Stimulated activated effector memory CD8-positive, alpha-beta T cell treated with anti-CD3 and anti-CD28 coated beads, Interleukin-12 subunit alpha, Interleukin-12 subunit beta, amount 100 ng/mL, for 72 hours (primary cell): ENCODE results near the gene FAM174C.
A peak's percentile ranks its signal among the peaks of the same experiment; 100 is the strongest.

Experiments
- ATAC-seq: fragments of 150-1000 bp; cut with Tn5 transposase; 2 replicates; pipeline ENCODE4 v1.10.0; 2021
- DNase-seq, 2 donors: peaks; one replicate each; pipeline ENCODE4 v3.0.0; 2021 to 2022; ENCODE audit warnings: low spot score in 2 of 2
- H3K27ac Mint-ChIP-seq: one replicate; pipeline ENCODE4 v1.8.0; 2022; ENCODE audit warnings: mild to moderate bottlenecking, mixed read lengths
- H3K36me3 Mint-ChIP-seq: one replicate; pipeline ENCODE4 v1.8.0; 2022; ENCODE audit warnings: mild to moderate bottlenecking, mixed read lengths
- H3K4me1 Mint-ChIP-seq: one replicate; pipeline ENCODE4 v1.8.0; 2022; ENCODE audit warnings: mixed read lengths
- H3K4me3 Mint-ChIP-seq: one replicate; pipeline ENCODE4 v1.8.0; 2022; ENCODE audit warnings: mild to moderate bottlenecking, mixed read lengths
- H3K9me3 Mint-ChIP-seq: one replicate; pipeline ENCODE4 v1.8.0; 2022; ENCODE audit warnings: mixed read lengths

The FAM174C gene

DNA sequence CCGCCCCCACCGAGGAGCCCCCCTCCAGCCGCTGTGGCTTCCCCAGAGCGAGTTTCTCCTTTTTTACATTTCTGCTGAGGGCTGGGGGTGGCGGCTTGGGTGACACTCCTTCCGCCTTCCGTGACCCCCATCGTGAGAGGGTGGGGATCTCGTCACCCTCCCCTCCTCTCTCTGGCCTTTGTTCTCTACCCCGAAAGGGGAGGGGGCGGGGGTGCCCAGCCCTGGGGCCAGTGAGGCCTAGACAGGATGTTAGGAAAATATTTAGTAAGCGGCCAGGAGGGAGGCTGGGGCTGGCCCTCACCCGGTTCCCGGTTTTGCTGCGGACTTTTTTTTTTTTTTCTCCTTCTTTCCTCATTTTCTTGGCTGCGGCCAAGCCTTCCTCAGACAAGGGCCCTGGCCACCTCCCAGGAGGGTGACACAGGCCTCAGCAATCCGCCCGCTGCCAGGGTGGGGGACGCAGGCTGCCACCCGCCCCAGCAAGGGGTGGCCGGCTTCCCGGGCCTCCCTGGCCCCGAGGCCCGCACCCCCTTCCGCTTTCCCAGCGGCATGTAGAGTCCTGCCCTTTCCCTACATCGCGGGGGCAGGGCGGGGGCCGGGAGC lies 23.0 kb upstream of the FAM174C start:
- Mint-ChIP-seq H3K27ac (peak overlapping the region; percentile 94), H3K4me3 (peak overlapping the region; percentile 90), H3K4me1 (peaks cover 17% of the 10 kb centered on the region), H3K36me3 (peaks cover 80% of the 10 kb centered on the region), H3K9me3 (no peaks in the 10 kb centered on the region)
- peak; percentile 11 for ATAC-seq
- DNase-seq: peak in 1 of 2 donors; percentile 80

DNA sequence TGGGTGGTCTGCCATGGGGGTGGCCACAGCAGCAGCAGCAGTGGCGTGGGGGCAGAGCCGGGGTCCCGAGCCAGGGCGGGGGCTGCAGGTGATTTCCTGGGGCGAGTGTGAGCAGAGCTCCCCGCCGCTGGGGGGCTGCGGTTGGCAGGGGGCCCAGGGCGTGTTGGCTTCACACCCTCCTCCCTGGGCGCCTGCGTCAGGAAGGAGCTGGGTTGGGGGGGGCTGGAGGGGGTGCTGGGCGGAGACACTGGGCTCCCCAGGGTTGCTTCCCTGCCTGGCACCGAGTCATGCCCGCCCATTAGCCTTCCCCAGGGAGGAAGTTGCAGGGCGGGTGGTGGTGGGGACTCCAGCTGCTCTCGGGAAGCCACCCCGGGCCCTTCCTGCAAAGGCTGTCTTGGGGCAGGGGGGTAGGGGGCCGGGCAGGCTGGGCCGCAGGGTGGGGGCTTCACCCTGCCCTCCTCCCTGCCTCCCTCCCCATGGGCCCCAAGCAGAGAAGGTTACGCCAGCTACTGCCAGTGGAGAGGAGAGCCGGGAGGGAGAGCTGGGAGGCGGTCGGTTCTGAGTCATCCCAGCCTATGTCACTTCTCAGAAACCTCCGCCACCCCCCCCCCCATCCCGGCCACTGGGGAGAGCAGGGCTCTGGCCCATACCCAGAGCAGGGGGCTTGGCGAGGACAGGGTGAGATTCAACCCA lies 22.4 kb upstream of the FAM174C start:
- no peaks in the 10 kb centered on the region for H3K9me3 Mint-ChIP-seq
- peak overlapping the region; percentile 90 for H3K4me3 Mint-ChIP-seq
- peaks cover 87% of the 10 kb centered on the region for H3K36me3 Mint-ChIP-seq
- DNase-seq (peak; percentile 59 to 87), ATAC-seq (peak; percentile 44)
- peaks cover 24% of the 10 kb centered on the region for H3K4me1 Mint-ChIP-seq
- peak overlapping the region; percentile 94 for H3K27ac Mint-ChIP-seq

GRCh38 chr19:1253514-1254080 lies 21.7 kb upstream of the FAM174C start:
- peaks cover 28% of the 10 kb centered on the region for H3K4me1 Mint-ChIP-seq
- H3K9me3 Mint-ChIP-seq: no peaks in the 10 kb centered on the region
- peak in 1 of 2 donors; percentile 48 for DNase-seq

GRCh38 chr19:1254081-1254527 lies 21.2 kb upstream of the FAM174C start:
- DNase-seq: no peak
- peaks cover 92% of the 10 kb centered on the region for H3K36me3 Mint-ChIP-seq
- ATAC-seq: no peak
- peak overlapping the region; percentile 90 for H3K4me3 Mint-ChIP-seq
- H3K9me3 Mint-ChIP-seq: no peaks in the 10 kb centered on the region
- peaks cover 28% of the 10 kb centered on the region for H3K4me1 Mint-ChIP-seq
- H3K27ac Mint-ChIP-seq: peak overlapping the region; percentile 75

More at GRCh38 chr19:1253514-1254080, 21.7 kb upstream of the FAM174C start:
- Mint-ChIP-seq H3K27ac (peak overlapping the region; percentile 92), H3K4me3 (peak overlapping the region; percentile 90), H3K36me3 (peaks cover 88% of the 10 kb centered on the region)
- ATAC-seq: no peak

DNA sequence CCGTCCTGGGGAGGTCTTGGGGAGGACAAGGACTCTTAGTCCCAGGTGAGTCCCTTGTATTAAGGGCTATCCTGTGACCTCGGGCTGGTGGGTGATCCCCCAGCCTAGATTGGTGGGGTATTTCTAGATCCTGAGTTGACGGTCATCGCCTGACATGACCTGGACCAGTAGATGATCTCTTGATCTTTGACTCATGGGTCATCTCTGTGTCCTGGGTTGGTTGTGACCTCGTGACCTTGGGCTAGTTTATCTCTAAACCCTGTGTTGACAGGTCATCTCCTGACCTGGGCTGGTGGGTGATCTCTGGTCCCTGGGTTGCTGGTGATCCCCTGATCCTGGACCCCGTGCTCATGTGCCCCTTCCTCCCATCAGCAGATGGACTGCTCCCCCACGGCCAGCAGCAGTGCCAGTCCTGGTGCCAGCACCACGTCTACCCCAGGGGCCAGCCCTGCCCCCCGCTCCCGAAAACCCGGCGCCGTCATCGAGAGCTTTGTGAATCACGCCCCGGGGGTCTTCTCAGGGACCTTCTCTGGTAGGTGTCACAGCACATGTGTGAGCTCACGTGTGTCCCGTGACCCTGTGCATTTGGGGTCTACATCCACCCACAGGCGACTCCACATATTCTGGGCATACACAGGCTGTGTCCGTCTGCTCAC lies 20.7 kb upstream of the FAM174C start:
- peaks cover 94% of the 10 kb centered on the region for H3K36me3 Mint-ChIP-seq
- peak overlapping the region; percentile 75 for H3K27ac Mint-ChIP-seq
- H3K4me3 Mint-ChIP-seq: peak overlapping the region; percentile 90
- no peak for DNase-seq
- peaks cover 31% of the 10 kb centered on the region for H3K4me1 Mint-ChIP-seq
- no peaks in the 10 kb centered on the region for H3K9me3 Mint-ChIP-seq
- no peak for ATAC-seq

- Mint-ChIP-seq H3K36me3 (peaks cover 96% of the 10 kb centered on the region), H3K4me3 (peak overlapping the region; percentile 90), H3K27ac (peak overlapping the region; percentile 75), H3K4me1 (peaks cover 35% of the 10 kb centered on the region), H3K9me3 (no peaks in the 10 kb centered on the region)
- no peak for ATAC-seq
- no peak for DNase-seq
Measured at GRCh38 chr19:1255186-1256161, 19.9 kb upstream of the FAM174C start.

GRCh38 chr19:1256646-1257474 lies 18.5 kb upstream of the FAM174C start:
- no peaks in the 10 kb centered on the region for H3K9me3 Mint-ChIP-seq
- H3K4me1 Mint-ChIP-seq: peaks cover 43% of the 10 kb centered on the region
- H3K36me3 Mint-ChIP-seq: peaks cover 91% of the 10 kb centered on the region
- peak overlapping the region; percentile 97 for H3K27ac Mint-ChIP-seq
- ATAC-seq: no peak
- no peak for DNase-seq
- peak overlapping the region; percentile 98 for H3K4me3 Mint-ChIP-seq

GRCh38 chr19:1257475-1258162 lies 17.7 kb upstream of the FAM174C start:
- no peaks in the 10 kb centered on the region for H3K9me3 Mint-ChIP-seq
- H3K4me3 Mint-ChIP-seq: peak overlapping the region; percentile 98
- H3K36me3 Mint-ChIP-seq: peaks cover 87% of the 10 kb centered on the region
- DNase-seq (no peak), ATAC-seq (no peak)
- peaks cover 48% of the 10 kb centered on the region for H3K4me1 Mint-ChIP-seq
- H3K27ac Mint-ChIP-seq: peak overlapping the region; percentile 97

DNA sequence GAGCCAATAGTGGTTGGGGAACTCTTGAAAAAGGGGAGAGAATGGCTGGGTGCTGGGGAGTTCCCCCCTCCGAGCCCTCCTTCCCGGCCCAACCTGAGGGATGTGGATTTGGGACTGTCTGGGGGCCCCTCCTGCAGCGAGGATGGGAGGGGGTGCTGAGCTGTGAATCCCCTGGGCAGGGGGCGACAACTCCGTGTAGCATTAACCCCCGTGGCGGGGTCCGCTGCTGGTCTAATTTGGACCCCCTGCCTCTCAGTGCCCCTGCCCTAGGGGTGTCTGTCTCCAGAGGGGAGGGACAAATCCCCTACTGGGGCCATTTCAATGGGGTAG lies 17.2 kb upstream of the FAM174C start:
- Mint-ChIP-seq H3K27ac (peak overlapping the region; percentile 97), H3K4me1 (peaks cover 52% of the 10 kb centered on the region), H3K36me3 (peaks cover 82% of the 10 kb centered on the region), H3K4me3 (peak overlapping the region; percentile 98), H3K9me3 (no peaks in the 10 kb centered on the region)
- DNase-seq (no peak), ATAC-seq (no peak)

DNA sequence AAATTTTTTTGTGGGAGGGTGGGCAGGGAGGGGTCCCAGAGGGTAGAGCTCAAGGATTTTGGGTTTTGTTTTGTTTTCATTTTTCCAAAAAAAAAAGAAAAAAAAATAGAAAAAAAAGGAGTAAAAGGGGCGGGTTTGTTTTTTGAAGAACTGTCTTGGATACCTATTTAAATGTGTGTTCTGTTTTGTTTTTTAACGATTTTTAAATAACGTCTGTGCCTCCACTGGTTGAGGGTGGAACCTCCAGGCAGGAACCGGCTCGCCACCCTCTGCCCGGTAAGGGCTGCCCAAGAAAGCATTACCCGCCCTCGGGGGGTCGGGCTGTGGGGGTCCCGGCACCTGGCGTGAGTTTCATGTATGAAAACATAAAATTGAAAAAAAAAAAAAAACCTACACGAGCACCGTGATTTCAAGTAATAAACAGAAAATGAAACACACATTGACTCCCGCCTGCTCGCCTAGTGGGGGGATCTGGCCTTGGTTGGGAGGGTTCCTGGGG lies 16.6 kb upstream of the FAM174C start:
- H3K27ac Mint-ChIP-seq: peak overlapping the region; percentile 97
- no peak for ATAC-seq
- peak overlapping the region; percentile 98 for H3K4me3 Mint-ChIP-seq
- peaks cover 50% of the 10 kb centered on the region for H3K4me1 Mint-ChIP-seq
- no peaks in the 10 kb centered on the region for H3K9me3 Mint-ChIP-seq
- H3K36me3 Mint-ChIP-seq: peaks cover 75% of the 10 kb centered on the region
- no peak for DNase-seq

DNA sequence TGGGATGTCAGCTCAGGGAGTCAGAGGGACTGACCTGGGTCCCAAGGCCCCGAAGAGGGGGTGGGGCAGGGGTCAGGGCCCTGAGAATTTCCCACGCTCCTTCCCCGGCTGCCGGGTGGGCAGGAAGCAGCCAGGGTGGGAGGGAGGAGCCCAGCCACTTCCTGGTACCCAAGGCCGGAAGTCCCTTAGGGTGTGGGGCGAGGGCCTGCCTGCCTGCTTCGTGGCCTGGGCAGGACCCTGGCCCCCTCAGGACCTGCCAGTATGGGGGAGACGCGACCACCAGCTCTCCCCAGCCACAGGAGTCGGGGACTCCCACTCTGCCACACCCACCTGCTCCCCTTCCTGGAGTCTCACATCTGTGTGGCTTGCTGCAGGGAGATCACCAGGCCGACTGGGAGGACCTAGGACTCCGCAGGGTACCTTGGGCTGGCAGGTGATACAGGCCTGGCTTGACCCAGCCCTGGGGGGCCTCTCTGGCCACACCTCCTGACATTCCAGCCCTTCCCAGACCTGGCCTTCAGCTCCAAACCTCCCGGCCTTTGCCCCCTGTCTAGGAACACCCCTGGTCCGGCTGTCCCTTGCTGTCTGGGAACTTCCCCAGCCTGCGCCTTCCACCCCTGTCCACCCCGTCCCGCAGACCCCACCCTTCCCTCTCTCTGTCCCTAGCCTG lies 16.0 kb upstream of the FAM174C start:
- H3K4me3 Mint-ChIP-seq: peak overlapping the region; percentile 98
- peaks cover 74% of the 10 kb centered on the region for H3K36me3 Mint-ChIP-seq
- DNase-seq (peak; percentile 61 to 92), ATAC-seq (peak; percentile 56)
- peak overlapping the region; percentile 97 for H3K27ac Mint-ChIP-seq
- H3K4me1 Mint-ChIP-seq: peaks cover 50% of the 10 kb centered on the region
- H3K9me3 Mint-ChIP-seq: no peaks in the 10 kb centered on the region

GRCh38 chr19:1259876-1260748 lies 15.2 kb upstream of the FAM174C start:
- peak; percentile 57 to 86 for DNase-seq

More at GRCh38 chr19:1259876-1260748, 15.2 kb upstream of the FAM174C start:
- ATAC-seq: peak; percentile 52
- H3K36me3 Mint-ChIP-seq: peaks cover 74% of the 10 kb centered on the region
- H3K4me1 Mint-ChIP-seq: peaks cover 52% of the 10 kb centered on the region
- peak overlapping the region; percentile 98 for H3K4me3 Mint-ChIP-seq
- peak overlapping the region; percentile 97 for H3K27ac Mint-ChIP-seq
- H3K9me3 Mint-ChIP-seq: no peaks in the 10 kb centered on the region
